ENCODE results near the gene HSDL1. TPM values are rescaled to one million over a fixed set of nuclear protein-coding genes. Genes with fewer than 3 reads are reported as not detected.

Gene HSDL1
- total RNA-seq, 2 donors from 2014 or later: 7.3 to 21.0 TPM

- Mint-ChIP-seq H3K36me3 (no peaks in the 10 kb centered on the region), H3K4me1 (ENCODE audit: low read depth in 2 of 2) (peaks cover 14% of the 10 kb centered on the region in 2 donors), H3K9me3 (no peaks in the 10 kb centered on the region), H3K4me3 (no peak overlapping the region), H3K27ac (no peak overlapping the region), H3K27me3 (no peaks in the 10 kb centered on the region)
- DNase-seq (ENCODE audit: low spot score) (no peak), ATAC-seq (no peak)
Measured at GRCh38 chr16:84180519-84181140, 35.7 kb upstream of the HSDL1 start.

- H3K27ac Mint-ChIP-seq: no peak overlapping the region
- H3K4me3 Mint-ChIP-seq: no peak overlapping the region
- peaks cover 2 to 7% of the 10 kb centered on the region in 2 donors for H3K27me3 Mint-ChIP-seq
- H3K36me3 Mint-ChIP-seq: no peaks in the 10 kb centered on the region
- H3K4me1 Mint-ChIP-seq (ENCODE audit: low read depth in 2 of 2): peaks cover 14 to 16% of the 10 kb centered on the region in 2 donors
- no peak for ATAC-seq
- no peak for DNase-seq (ENCODE audit: low spot score)
- no peaks in the 10 kb centered on the region for H3K9me3 Mint-ChIP-seq
Measured at GRCh38 chr16:84179612-84180320, 34.8 kb upstream of the HSDL1 start.

GRCh38 chr16:84178892-84179611 lies 34.1 kb upstream of the HSDL1 start:
- Mint-ChIP-seq H3K27ac (no peak overlapping the region), H3K4me3 (no peak overlapping the region), H3K4me1 (ENCODE audit: low read depth in 2 of 2) (peaks cover 7 to 8% of the 10 kb centered on the region in 2 donors), H3K36me3 (no peaks in the 10 kb centered on the region), H3K9me3 (no peaks in the 10 kb centered on the region), H3K27me3 (peaks cover 2 to 14% of the 10 kb centered on the region in 2 donors)
- ATAC-seq: no peak
- DNase-seq (ENCODE audit: low spot score): no peak

GRCh38 chr16:84178146-84178765 lies 33.3 kb upstream of the HSDL1 start:
- H3K36me3 Mint-ChIP-seq: no peaks in the 10 kb centered on the region
- ATAC-seq: no peak
- peaks cover 5 to 7% of the 10 kb centered on the region in 2 donors for H3K4me1 Mint-ChIP-seq (ENCODE audit: low read depth in 2 of 2)
- H3K27me3 Mint-ChIP-seq: peaks cover 2 to 14% of the 10 kb centered on the region in 2 donors
- no peak overlapping the region for H3K4me3 Mint-ChIP-seq
- no peak overlapping the region for H3K27ac Mint-ChIP-seq
- no peaks in the 10 kb centered on the region for H3K9me3 Mint-ChIP-seq
- DNase-seq (ENCODE audit: low spot score): no peak

GRCh38 chr16:84177741-84178073 lies 32.7 kb upstream of the HSDL1 start:
- no peaks in the 10 kb centered on the region for H3K9me3 Mint-ChIP-seq
- peaks cover 2 to 14% of the 10 kb centered on the region in 2 donors for H3K27me3 Mint-ChIP-seq
- DNase-seq (ENCODE audit: low spot score) (no peak), ATAC-seq (no peak)
- H3K4me1 Mint-ChIP-seq (ENCODE audit: low read depth in 2 of 2): peaks cover 5 to 7% of the 10 kb centered on the region in 2 donors
- no peak overlapping the region for H3K4me3 Mint-ChIP-seq
- no peak overlapping the region for H3K27ac Mint-ChIP-seq
- no peaks in the 10 kb centered on the region for H3K36me3 Mint-ChIP-seq

GRCh38 chr16:84176192-84177053 lies 31.4 kb upstream of the HSDL1 start:
- no peak for ATAC-seq
- DNase-seq (ENCODE audit: low spot score): no peak
- no peaks in the 10 kb centered on the region for H3K36me3 Mint-ChIP-seq
- H3K27ac Mint-ChIP-seq: no peak overlapping the region
- no peak overlapping the region for H3K4me3 Mint-ChIP-seq
- H3K27me3 Mint-ChIP-seq: peaks cover 2 to 14% of the 10 kb centered on the region in 2 donors
- no peaks in the 10 kb centered on the region for H3K9me3 Mint-ChIP-seq
- peaks cover 5 to 7% of the 10 kb centered on the region in 2 donors for H3K4me1 Mint-ChIP-seq (ENCODE audit: low read depth in 2 of 2)

GRCh38 chr16:84175350-84176081 lies 30.5 kb upstream of the HSDL1 start:
- H3K27me3 Mint-ChIP-seq: peaks cover 2 to 14% of the 10 kb centered on the region in 2 donors
- no peaks in the 10 kb centered on the region for H3K9me3 Mint-ChIP-seq
- H3K27ac Mint-ChIP-seq: no peak overlapping the region
- peaks cover 5 to 7% of the 10 kb centered on the region in 2 donors for H3K4me1 Mint-ChIP-seq (ENCODE audit: low read depth in 2 of 2)
- DNase-seq (ENCODE audit: low spot score) (no peak), ATAC-seq (peak; percentile 69 to 80)
- H3K4me3 Mint-ChIP-seq: no peak overlapping the region
- H3K36me3 Mint-ChIP-seq: no peaks in the 10 kb centered on the region

- Mint-ChIP-seq H3K27ac (no peak overlapping the region), H3K4me1 (ENCODE audit: low read depth in 2 of 2) (peaks cover 5 to 7% of the 10 kb centered on the region in 2 donors), H3K27me3 (peaks cover 7 to 23% of the 10 kb centered on the region in 2 donors), H3K9me3 (no peaks in the 10 kb centered on the region), H3K36me3 (no peaks in the 10 kb centered on the region), H3K4me3 (no peak overlapping the region)
- no peak for DNase-seq (ENCODE audit: low spot score)
- ATAC-seq: no peak
Measured at GRCh38 chr16:84174396-84174795, 29.4 kb upstream of the HSDL1 start.

GRCh38 chr16:84169765-84170310 lies 24.9 kb upstream of the HSDL1 start:
- peaks cover 8 to 28% of the 10 kb centered on the region in 2 donors for H3K27me3 Mint-ChIP-seq
- no peaks in the 10 kb centered on the region for H3K4me1 Mint-ChIP-seq (ENCODE audit: low read depth in 2 of 2)
- DNase-seq (ENCODE audit: low spot score): no peak
- no peak for ATAC-seq
- H3K4me3 Mint-ChIP-seq: no peak overlapping the region
- H3K9me3 Mint-ChIP-seq: no peaks in the 10 kb centered on the region
- no peak overlapping the region for H3K27ac Mint-ChIP-seq
- no peaks in the 10 kb centered on the region for H3K36me3 Mint-ChIP-seq

- ATAC-seq (peak; percentile 75 to 92), DNase-seq (ENCODE audit: low spot score) (no peak)
- Mint-ChIP-seq H3K4me3 (no peak overlapping the region), H3K36me3 (no peaks in the 10 kb centered on the region), H3K27ac (no peak overlapping the region), H3K4me1 (ENCODE audit: low read depth in 2 of 2) (no peaks in the 10 kb centered on the region), H3K9me3 (no peaks in the 10 kb centered on the region), H3K27me3 (peaks cover 16 to 38% of the 10 kb centered on the region in 2 donors)
Measured at GRCh38 chr16:84166796-84167695, 22.1 kb upstream of the HSDL1 start.

GRCh38 chr16:84165746-84166145 lies 20.8 kb upstream of the HSDL1 start:
- Mint-ChIP-seq H3K27me3 (peaks cover 19 to 45% of the 10 kb centered on the region in 2 donors), H3K4me1 (ENCODE audit: low read depth in 2 of 2) (no peaks in the 10 kb centered on the region), H3K9me3 (no peaks in the 10 kb centered on the region), H3K36me3 (no peaks in the 10 kb centered on the region), H3K27ac (no peak overlapping the region), H3K4me3 (no peak overlapping the region)
- no peak for DNase-seq (ENCODE audit: low spot score)
- ATAC-seq: no peak

GRCh38 chr16:84161801-84162200 lies 16.8 kb upstream of the HSDL1 start:
- Mint-ChIP-seq H3K27ac (no peak overlapping the region), H3K4me3 (no peak overlapping the region), H3K27me3 (peaks cover 25 to 40% of the 10 kb centered on the region in 2 donors), H3K36me3 (no peaks in the 10 kb centered on the region), H3K4me1 (ENCODE audit: low read depth in 2 of 2) (no peaks in the 10 kb centered on the region), H3K9me3 (no peaks in the 10 kb centered on the region)
- ATAC-seq (no peak), DNase-seq (ENCODE audit: low spot score) (no peak)

Measured in natural killer cell treated with Interleukin-12 subunit alpha and Interleukin-12 subunit beta and Interleukin-15 and Interleukin-18, amount 100 ng/mL, for 72 hours (primary cell).